Muscle of leg (tissue), 11 donors: ENCODE data around the gene PLA2G4F. TPM values are rescaled to one million over a fixed set of nuclear protein-coding genes. Genes with fewer than 3 reads are reported as not detected.

Experiments
- DNase-seq: peaks from one replicate; pipeline ENCODE4 v3.0.0; 2013
- H3K27ac ChIP-seq: one replicate; pipeline ENCODE4 v1.5.1; 2013; ENCODE audit warnings: mild to moderate bottlenecking, low read length, control low read depth
- H3K27me3 ChIP-seq: one replicate; pipeline ENCODE4 v1.6.1; 2013; ENCODE audit warnings: low read length; ENCODE audit not compliant: control insufficient read depth, insufficient read depth
- H3K36me3 ChIP-seq: one replicate; pipeline ENCODE4 v1.6.1; 2013; ENCODE audit warnings: low read length; ENCODE audit not compliant: control insufficient read depth, insufficient read depth
- H3K4me1 ChIP-seq: one replicate; pipeline ENCODE4 v1.6.1; 2013; ENCODE audit warnings: low read length; ENCODE audit not compliant: control insufficient read depth, insufficient read depth
- H3K4me3 ChIP-seq: one replicate; pipeline ENCODE4 v1.5.1; 2013; ENCODE audit warnings: low read length, control low read depth
- H3K9me3 ChIP-seq: replicated peaks from 2 replicates; pipeline ENCODE4 v1.6.1; 2013; ENCODE audit warnings: low read depth, low read length; ENCODE audit not compliant: control insufficient read depth
- WGBS: methylation state at CpG from one replicate; pipeline ENCODE4 v1.1.5; 2013; ENCODE audit warnings: missing lambda C conversion rate; ENCODE audit not compliant: insufficient coverage; 5-methylcytosine and 5-hydroxymethylcytosine counted together
- polyA plus RNA-seq, 8 donors: library from polyadenylated mRNA; unstranded; fragments of 120-200 nt; gene quantifications; one replicate each; pipeline versions ENCODE4 v1.2.1 to v1.2.3, GENCODE V29; 2013; ENCODE audit warnings: inconsistent platforms in 1 of 8, low replicate concordance in 1 of 8; ENCODE audit not compliant: insufficient read length in 8 of 8, insufficient read depth in 1 of 8
- total RNA-seq: library from RNA; stranded (reverse); fragments of 120-200 nt; gene quantifications from one replicate; pipeline ENCODE4 v1.2.4, GENCODE V29; 2013

PLA2G4F gene
- total and polyA plus RNA-seq, 9 donors: 0.04 to 1.9 (median 0.23) TPM; not detected in 5

- no peak overlapping the region for H3K4me3 ChIP-seq
- peaks cover 24% of the 10 kb centered on the region for H3K36me3 ChIP-seq
- no peak overlapping the region for H3K27ac ChIP-seq
- H3K27me3 ChIP-seq: no peaks in the 10 kb centered on the region
- peaks cover 16% of the 10 kb centered on the region for H3K4me1 ChIP-seq
- no peaks in the 10 kb centered on the region for H3K9me3 ChIP-seq
- no peak for DNase-seq
- 70% methylated on average over 12 of the region's 27 CpGs for WGBS
Measured at GRCh38 chr15:42155546-42156242, 742 bp downstream of the PLA2G4F start.

DNA sequence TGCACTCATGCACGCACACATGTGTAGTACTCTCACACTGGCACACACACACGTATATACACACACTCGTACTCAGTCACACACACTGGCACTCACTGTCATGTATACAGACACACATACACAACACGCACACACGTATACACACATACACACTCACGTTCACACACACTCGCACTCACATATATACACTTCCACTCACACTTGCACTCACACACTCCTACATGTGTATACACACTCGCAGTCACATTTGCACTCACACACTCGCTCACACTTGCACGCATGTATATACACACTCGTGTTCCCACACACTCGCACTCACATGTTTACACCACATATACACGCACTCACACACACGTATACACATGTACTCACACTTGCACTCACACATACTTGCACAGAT lies 1.5 kb downstream of the PLA2G4F start:
- no peaks in the 10 kb centered on the region for H3K9me3 ChIP-seq
- no peaks in the 10 kb centered on the region for H3K27me3 ChIP-seq
- peaks cover 18% of the 10 kb centered on the region for H3K36me3 ChIP-seq
- H3K27ac ChIP-seq: no peak overlapping the region
- DNase-seq: no peak
- 94% methylated on average over 14 of the region's 14 CpGs for WGBS
- H3K4me3 ChIP-seq: no peak overlapping the region
- H3K4me1 ChIP-seq: peaks cover 16% of the 10 kb centered on the region

- H3K4me3 ChIP-seq: no peak overlapping the region
- H3K27ac ChIP-seq: no peak overlapping the region
- 80% methylated on average over 12 of the region's 16 CpGs for WGBS
- H3K36me3 ChIP-seq: peaks cover 13% of the 10 kb centered on the region
- DNase-seq: no peak
- peaks cover 16% of the 10 kb centered on the region for H3K4me1 ChIP-seq
- no peaks in the 10 kb centered on the region for H3K27me3 ChIP-seq
- H3K9me3 ChIP-seq: no peaks in the 10 kb centered on the region
Measured at GRCh38 chr15:42154212-42154941, 2.1 kb downstream of the PLA2G4F start.

DNA sequence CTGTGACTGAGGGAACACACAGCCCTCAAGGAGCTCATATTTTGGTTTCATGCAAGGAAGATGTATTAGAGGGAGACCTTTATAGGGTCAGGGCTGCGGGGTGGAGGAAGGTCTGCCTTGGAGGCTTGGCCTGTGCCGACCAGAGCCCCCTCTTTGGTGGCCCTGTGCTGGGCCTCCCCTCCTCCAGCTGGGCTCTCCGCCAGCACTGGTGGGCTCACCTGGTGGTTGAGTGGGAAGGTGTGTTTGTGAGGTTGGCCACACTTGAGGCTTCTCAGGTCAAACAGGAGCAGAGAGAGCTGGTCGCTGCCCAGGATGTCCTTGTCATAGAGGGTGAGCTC lies 2.6 kb downstream of the PLA2G4F start:
- no peak for DNase-seq
- Histone ChIP-seq H3K36me3 (peaks cover 8% of the 10 kb centered on the region), H3K4me1 (peaks cover 16% of the 10 kb centered on the region), H3K9me3 (no peaks in the 10 kb centered on the region), H3K27ac (no peak overlapping the region), H3K27me3 (no peaks in the 10 kb centered on the region), H3K4me3 (no peak overlapping the region)
- 76% methylated on average over 2 of the region's 4 CpGs for WGBS

DNA sequence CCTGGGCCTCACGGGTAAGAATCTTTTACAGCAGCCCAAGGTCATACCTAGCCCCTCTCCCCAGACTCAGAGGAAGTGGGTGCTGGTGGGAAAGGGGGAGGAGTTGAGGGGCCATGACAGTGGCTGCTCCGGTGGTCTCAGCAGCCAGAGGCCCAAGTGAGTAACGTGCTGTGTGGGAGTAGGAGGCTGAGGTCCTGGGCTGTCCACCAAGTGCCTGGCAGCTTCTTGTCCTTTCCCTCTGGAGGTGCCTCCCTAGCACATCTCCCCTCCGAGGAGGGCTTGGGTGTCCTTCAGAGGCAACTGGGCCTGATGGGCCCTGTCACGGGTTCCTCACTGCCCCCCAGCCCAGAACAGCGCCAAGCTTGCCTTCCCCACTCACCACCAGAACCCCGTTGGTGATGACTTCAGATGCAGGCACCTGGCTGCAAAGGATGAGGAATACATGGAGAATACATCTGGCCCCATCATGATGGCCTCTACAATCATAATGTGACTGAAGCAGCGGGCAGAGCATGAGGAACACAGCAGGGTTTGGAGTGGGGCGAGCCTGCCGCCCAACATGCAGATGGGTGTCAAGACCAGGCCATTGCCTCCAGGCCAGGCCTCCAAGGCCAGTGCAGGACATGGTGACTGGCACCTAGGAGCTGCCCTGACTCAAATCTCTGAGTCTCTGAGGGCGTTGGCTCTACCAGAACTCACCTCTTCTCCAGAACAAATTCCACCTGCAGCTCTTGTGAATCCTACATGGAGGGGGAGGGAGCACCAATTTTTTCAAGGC lies 3.3 kb downstream of the PLA2G4F start:
- no peak for DNase-seq
- no peaks in the 10 kb centered on the region for H3K9me3 ChIP-seq
- H3K27ac ChIP-seq: no peak overlapping the region
- H3K4me3 ChIP-seq: no peak overlapping the region
- peaks cover 2% of the 10 kb centered on the region for H3K36me3 ChIP-seq
- no peaks in the 10 kb centered on the region for H3K27me3 ChIP-seq
- WGBS: 89% methylated on average over 5 of the region's 11 CpGs
- peaks cover 16% of the 10 kb centered on the region for H3K4me1 ChIP-seq

DNA sequence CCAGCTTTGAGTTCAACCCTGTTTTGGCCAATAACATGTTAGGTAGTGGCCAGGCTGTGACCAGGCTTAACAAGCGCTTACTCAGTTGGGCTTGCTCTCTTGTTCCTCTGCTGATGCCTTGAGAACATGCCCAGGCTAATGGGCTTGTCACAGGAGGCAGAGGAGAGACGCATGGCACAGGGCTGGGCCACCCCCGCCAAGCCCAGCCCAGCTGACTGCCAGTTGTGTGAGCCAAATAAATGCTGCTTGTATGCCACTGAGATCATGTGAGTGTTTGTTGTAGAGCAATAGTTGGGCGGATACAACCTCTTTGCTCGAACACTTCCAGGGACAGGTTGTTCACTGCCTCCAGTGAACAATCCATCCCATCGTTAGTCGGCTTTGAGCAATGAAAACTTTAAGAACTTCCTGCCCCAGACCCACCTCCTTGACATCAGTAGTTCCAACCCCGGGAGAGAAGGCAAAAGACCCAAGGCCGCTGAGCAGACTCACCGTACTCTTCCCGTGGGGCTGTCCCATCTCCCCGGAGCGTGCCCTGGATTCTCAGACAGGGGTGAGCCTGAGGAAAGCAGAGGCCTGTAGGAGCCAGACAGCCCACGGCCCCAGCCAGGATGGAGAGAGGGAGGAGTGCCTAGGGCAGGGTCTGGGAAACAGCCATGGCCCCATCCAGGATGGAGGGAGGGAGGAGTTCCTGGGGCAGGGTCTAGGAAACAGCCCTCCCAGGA lies 4.1 kb downstream of the PLA2G4F start:
- DNase-seq: peak; percentile 22
- 80% methylated on average over 12 of the region's 14 CpGs for WGBS
- no peaks in the 10 kb centered on the region for H3K9me3 ChIP-seq
- H3K4me3 ChIP-seq: no peak overlapping the region
- H3K27me3 ChIP-seq: no peaks in the 10 kb centered on the region
- peaks cover 16% of the 10 kb centered on the region for H3K4me1 ChIP-seq
- no peak overlapping the region for H3K27ac ChIP-seq
- H3K36me3 ChIP-seq: no peaks in the 10 kb centered on the region

DNA sequence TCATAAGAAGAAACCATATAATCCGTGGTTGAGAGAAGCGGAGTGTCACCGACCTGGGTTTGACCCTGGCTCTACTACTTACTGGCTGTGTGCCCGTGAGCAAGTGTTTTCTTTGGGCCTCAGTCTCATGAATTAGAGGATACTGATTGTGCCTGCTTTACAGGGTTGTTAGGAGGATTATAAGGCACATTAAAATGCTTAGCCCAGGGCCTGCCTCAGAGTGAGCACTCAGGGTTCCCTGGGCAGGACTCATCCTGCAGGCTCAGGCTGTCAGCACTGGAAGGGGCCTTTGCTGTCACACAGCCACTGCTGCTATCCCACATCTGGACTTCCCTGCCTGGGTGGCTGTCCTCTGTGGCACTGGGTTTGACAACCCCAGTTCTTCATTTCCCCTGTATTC lies 4.7 kb downstream of the PLA2G4F start:
- H3K4me3 ChIP-seq: no peak overlapping the region
- no peaks in the 10 kb centered on the region for H3K9me3 ChIP-seq
- DNase-seq: no peak
- no peak overlapping the region for H3K27ac ChIP-seq
- 38% methylated on average over 4 of the region's 4 CpGs for WGBS
- H3K27me3 ChIP-seq: no peaks in the 10 kb centered on the region
- H3K4me1 ChIP-seq: peaks cover 16% of the 10 kb centered on the region
- H3K36me3 ChIP-seq: no peaks in the 10 kb centered on the region

GRCh38 chr15:42151141-42151561 lies 5.3 kb downstream of the PLA2G4F start:
- Histone ChIP-seq H3K4me1 (peaks cover 11% of the 10 kb centered on the region), H3K36me3 (no peaks in the 10 kb centered on the region), H3K9me3 (no peaks in the 10 kb centered on the region), H3K27me3 (no peaks in the 10 kb centered on the region), H3K4me3 (no peak overlapping the region), H3K27ac (no peak overlapping the region)
- 55% methylated on average over 5 of the region's 10 CpGs for WGBS
- no peak for DNase-seq

- Histone ChIP-seq H3K9me3 (no peaks in the 10 kb centered on the region), H3K36me3 (no peaks in the 10 kb centered on the region), H3K27ac (no peak overlapping the region), H3K4me3 (no peak overlapping the region), H3K27me3 (no peaks in the 10 kb centered on the region), H3K4me1 (peaks cover 11% of the 10 kb centered on the region)
- WGBS: 84% methylated on average over 10 of the region's 17 CpGs
- DNase-seq: no peak
Measured at GRCh38 chr15:42150219-42150970, 6.0 kb downstream of the PLA2G4F start.
